HFFc6 (cell line): ENCODE results near the gene SRCIN1. TPM values are rescaled to one million over a fixed set of nuclear protein-coding genes. Genes with fewer than 3 reads are reported as not detected.

Experiments used
- DNase-seq: peaks from one replicate; pipeline ENCODE4 v3.0.0-alpha.2; 2018
- H3K27ac Mint-ChIP-seq: 2 replicates; pipeline ENCODE4 v1.8.0; 2020; ENCODE audit warnings: mild to moderate bottlenecking, mixed read lengths
- H3K27me3 Mint-ChIP-seq: 2 replicates; pipeline ENCODE4 v1.8.0; 2021; ENCODE audit warnings: mild to moderate bottlenecking, moderate library complexity, mixed read lengths; ENCODE audit not compliant: insufficient read depth
- H3K36me3 Mint-ChIP-seq: 2 replicates; pipeline ENCODE4 v1.8.0; 2021; ENCODE audit warnings: low read depth, mixed read lengths
- H3K4me1 Mint-ChIP-seq: 2 replicates; pipeline ENCODE4 v1.8.0; 2020; ENCODE audit warnings: low read depth, mixed read lengths
- H3K4me3 Mint-ChIP-seq: 2 replicates; pipeline ENCODE4 v1.8.0; 2020; ENCODE audit warnings: mild to moderate bottlenecking, moderate library complexity, mixed read lengths
- H3K9me3 Mint-ChIP-seq: 2 replicates; pipeline ENCODE4 v1.8.0; 2020; ENCODE audit warnings: mild to moderate bottlenecking, mixed read lengths
- total RNA-seq, 6 experiments: library from RNA; stranded (reverse); fragmentation: NEBNext Ultra II Directional; extraction: Animal tissue kit (Norgen Biotek cat#: 25700); gene quantifications; 2 replicates in 1 of 6; 3 replicates in 5 of 6; pipeline ENCODE4 v1.2.3, GENCODE V29; 2021
- TF ChIP-seq, protein P1 (sequence below): fragments of 200-600 bp; sonication (generic); IDR thresholded peaks from 2 replicates; pipeline ENCODE4 v1.5.0; 2021; ENCODE audit warnings: antibody characterized with exemption, mild to moderate bottlenecking

SRCIN1 gene
- total RNA-seq, 6 experiments from 2014 or later: not detected

DNA sequence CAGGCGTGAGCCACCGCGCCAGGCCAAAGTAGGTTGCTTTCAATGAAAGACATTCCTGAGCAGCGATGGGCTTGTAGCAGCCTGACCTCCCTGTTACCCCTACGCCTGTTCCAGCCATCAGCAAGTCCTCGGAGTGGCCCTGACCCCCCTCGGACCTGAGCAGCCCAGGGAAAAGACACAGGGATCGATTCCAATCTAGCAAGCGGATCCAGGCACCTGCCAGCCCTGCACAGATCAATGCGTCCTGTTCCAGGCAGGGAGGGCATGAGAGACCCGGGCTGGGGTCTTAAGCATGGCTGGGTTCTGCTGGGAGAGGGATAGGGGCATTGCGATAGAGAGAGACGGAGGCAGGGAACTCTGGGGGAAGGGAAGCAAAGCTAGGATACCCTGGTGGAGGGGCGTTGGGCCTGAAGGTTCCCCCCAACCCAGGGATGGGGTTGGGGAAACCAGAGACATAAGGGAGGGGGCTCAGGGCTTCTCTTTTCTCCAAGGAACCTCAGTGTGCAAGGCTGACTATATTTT, 21.9 kb downstream of the SRCIN1 start:
- Mint-ChIP-seq H3K9me3 (no peaks in the 10 kb centered on the region), H3K27me3 (peaks cover 48% of the 10 kb centered on the region), H3K27ac (no peak overlapping the region), H3K4me3 (no peak overlapping the region), H3K36me3 (no peaks in the 10 kb centered on the region), H3K4me1 (peaks cover 11% of the 10 kb centered on the region)
- DNase-seq: no peak
- TF ChIP-seq, protein P1, sequence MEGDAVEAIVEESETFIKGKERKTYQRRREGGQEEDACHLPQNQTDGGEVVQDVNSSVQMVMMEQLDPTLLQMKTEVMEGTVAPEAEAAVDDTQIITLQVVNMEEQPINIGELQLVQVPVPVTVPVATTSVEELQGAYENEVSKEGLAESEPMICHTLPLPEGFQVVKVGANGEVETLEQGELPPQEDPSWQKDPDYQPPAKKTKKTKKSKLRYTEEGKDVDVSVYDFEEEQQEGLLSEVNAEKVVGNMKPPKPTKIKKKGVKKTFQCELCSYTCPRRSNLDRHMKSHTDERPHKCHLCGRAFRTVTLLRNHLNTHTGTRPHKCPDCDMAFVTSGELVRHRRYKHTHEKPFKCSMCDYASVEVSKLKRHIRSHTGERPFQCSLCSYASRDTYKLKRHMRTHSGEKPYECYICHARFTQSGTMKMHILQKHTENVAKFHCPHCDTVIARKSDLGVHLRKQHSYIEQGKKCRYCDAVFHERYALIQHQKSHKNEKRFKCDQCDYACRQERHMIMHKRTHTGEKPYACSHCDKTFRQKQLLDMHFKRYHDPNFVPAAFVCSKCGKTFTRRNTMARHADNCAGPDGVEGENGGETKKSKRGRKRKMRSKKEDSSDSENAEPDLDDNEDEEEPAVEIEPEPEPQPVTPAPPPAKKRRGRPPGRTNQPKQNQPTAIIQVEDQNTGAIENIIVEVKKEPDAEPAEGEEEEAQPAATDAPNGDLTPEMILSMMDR: no peak

GRCh38 chr17:38583176-38583575, 22.6 kb downstream of the SRCIN1 start:
- Mint-ChIP-seq H3K27ac (no peak overlapping the region), H3K9me3 (no peaks in the 10 kb centered on the region), H3K4me3 (no peak overlapping the region), H3K4me1 (peaks cover 11% of the 10 kb centered on the region), H3K36me3 (no peaks in the 10 kb centered on the region), H3K27me3 (peaks cover 48% of the 10 kb centered on the region)
- no peak for DNase-seq
- TF ChIP-seq, protein P1: no peak

GRCh38 chr17:38582069-38582468, 23.7 kb downstream of the SRCIN1 start:
- Mint-ChIP-seq H3K36me3 (no peaks in the 10 kb centered on the region), H3K4me1 (peaks cover 11% of the 10 kb centered on the region), H3K9me3 (no peaks in the 10 kb centered on the region), H3K27ac (no peak overlapping the region), H3K27me3 (peaks cover 47% of the 10 kb centered on the region), H3K4me3 (no peak overlapping the region)
- TF ChIP-seq, protein P1: no peak
- no peak for DNase-seq

- no peak overlapping the region for H3K27ac Mint-ChIP-seq
- H3K27me3 Mint-ChIP-seq: peaks cover 43% of the 10 kb centered on the region
- H3K4me3 Mint-ChIP-seq: no peak overlapping the region
- H3K36me3 Mint-ChIP-seq: no peaks in the 10 kb centered on the region
- H3K4me1 Mint-ChIP-seq: peaks cover 16% of the 10 kb centered on the region
- no peaks in the 10 kb centered on the region for H3K9me3 Mint-ChIP-seq
- DNase-seq: no peak
- TF ChIP-seq, protein P1: peak; percentile 50; the same call in 1 of the 2 replicates
Measured at GRCh38 chr17:38579934-38580333, 25.8 kb downstream of the SRCIN1 start.

GRCh38 chr17:38579083-38579480, 26.7 kb downstream of the SRCIN1 start:
- Mint-ChIP-seq H3K4me3 (no peak overlapping the region), H3K36me3 (no peaks in the 10 kb centered on the region), H3K27me3 (peaks cover 45% of the 10 kb centered on the region), H3K9me3 (no peaks in the 10 kb centered on the region), H3K27ac (no peak overlapping the region), H3K4me1 (peaks cover 7% of the 10 kb centered on the region)
- DNase-seq: no peak
- TF ChIP-seq, protein P1: no peak
